HG02642 (cell line): ENCODE data around the gene SUFU.

Source experiments
- ATAC-seq: cut with Tn5 transposase; IDR thresholded peaks from one replicate; pipeline ENCODE4 v1.9.1; 2021; ENCODE audit warnings: mild to moderate bottlenecking; ENCODE audit not compliant: unreplicated experiment, poor library complexity

Gene SUFU

DNA sequence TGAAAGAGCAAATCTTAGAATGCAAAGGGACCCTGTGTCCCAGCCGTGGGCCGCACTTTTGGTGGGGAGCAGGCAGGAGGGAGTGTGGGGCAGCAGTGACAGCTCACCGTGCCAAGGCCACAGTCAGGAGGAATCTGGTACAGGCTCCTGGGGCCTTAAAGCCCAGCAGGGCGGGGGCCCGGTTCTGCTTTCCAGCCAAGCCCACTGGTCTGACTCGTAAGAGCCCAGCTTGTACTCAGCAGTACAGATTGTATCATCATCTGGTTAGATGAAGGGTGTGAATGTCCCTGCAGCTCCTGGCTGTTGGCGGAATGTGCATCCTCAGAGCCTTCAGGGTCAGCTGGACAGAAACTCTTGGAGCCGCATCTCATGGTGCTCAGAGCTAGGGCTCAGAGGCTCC is 110.0 kb downstream of the SUFU start:
- ATAC-seq: no peak

DNA sequence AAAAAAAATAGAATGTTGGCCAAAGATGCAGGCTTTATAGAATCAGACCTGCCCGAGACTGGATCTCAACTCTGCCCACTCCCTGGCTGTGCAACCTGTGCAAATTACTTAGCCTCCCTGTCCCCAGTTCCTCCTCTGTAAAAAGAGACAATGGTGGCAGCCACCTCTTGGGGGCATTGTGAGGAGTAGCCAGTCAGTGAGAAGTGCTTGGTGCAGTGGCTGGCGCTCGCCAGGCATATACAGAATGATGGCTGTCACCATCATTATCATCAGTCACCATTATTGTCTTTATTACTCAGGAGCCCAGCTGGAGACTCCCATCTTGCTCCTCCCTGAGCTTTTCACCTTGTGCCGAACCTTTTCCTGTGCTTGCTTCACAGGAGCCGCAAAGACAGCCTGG is 111.1 kb downstream of the SUFU start:
- ATAC-seq: no peak

GRCh38 chr10:102615361-102615760 is 111.6 kb downstream of the SUFU start:
- ATAC-seq: no peak

GRCh38 chr10:102616066-102616770 is 112.4 kb downstream of the SUFU start:
- ATAC-seq: peak; percentile 44

GRCh38 chr10:102617041-102617440 is 113.3 kb downstream of the SUFU start:
- no peak for ATAC-seq

GRCh38 chr10:102617816-102618215 is 114.0 kb downstream of the SUFU start:
- ATAC-seq: no peak

GRCh38 chr10:102619281-102619981 is 115.7 kb downstream of the SUFU start:
- no peak for ATAC-seq

DNA sequence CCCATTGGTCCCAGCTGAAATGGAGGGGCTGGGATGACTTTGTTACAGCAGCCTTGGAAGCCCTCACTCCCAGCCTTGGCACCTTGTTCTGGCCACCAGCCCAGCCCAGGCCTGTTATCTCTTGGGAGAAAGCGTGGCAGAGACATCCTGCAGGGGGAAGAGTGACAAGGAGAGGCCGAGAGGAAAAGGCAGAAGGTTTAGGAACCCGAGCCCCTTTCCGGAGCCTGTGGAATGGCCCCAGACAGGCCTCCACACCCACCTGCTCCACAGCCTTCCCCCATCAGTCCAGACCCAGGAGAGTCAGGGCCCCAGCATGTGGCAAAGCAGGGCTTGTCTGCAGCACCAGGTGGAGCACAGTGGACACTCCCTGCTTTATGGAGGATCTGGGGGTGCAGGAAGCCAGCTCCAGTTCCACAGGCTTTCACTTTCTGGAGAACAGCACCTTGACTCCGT is 116.4 kb downstream of the SUFU start:
- no peak for ATAC-seq

DNA sequence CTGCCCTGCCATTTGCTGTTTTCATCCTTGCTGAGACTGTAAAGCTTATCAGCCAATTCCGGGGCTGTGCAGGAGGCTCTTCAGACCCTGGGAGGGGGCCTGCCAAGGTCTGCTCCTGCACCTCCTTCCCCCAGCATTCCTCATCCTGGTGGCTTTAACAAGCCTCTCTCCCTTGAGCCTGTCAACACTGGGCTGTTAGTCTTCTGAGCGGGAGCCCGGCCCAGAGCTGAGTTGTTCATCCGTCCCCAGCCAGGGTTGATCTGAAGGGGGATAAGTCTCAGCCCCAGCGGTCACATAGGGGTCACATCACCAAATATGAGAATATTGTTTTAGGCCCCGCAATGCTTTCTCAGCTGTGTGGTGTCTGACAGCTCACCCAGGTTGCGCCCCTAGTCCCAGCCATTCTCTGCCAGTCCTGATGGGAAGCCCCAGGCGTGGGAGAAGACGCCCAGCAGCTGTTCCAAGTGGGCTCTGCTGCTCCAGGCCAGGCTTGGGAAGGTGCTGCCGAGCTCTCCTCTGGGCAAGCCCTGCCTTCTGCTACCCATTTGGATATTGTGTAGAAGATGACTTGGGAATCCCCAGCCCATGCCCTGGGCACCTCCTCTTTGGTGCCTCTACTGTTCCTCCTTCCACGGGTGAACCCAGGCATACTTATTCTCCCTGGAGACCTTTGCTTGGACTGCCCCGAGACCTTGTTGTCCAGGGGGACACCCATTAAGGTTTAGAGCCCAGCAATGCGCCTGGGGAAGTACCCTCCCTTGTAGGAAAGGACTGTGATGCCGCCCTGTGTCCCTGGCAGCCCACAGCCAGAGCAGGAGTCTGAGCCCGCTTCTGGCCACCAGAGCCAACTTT is 117.0 kb downstream of the SUFU start:
- ATAC-seq: no peak

- no peak for ATAC-seq
Observed at GRCh38 chr10:102621443-102622325, 117.9 kb downstream of the SUFU start.

DNA sequence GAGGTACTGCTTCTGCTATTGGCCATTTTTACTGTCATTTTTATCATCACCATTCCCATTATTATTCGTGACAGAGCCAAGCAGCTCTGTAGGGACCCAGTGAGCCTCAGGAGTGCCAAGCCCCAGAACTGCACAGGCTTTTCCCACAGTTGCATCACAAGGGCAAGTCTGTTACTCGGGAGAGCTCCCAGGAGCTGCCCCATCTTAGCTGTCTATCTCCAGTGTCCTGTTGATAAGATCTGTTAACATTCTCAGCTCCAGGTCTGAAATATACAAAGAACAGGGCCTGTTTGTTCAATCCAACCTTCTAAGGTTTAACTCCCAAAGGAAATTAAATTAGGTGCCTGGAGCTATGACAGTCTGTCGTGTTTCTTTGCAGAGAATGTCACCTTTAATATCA is 120.3 kb downstream of the SUFU start:
- ATAC-seq: no peak

- no peak for ATAC-seq
Observed at GRCh38 chr10:102624751-102625645, 121.2 kb downstream of the SUFU start.

GRCh38 chr10:102626026-102626685 is 122.4 kb downstream of the SUFU start:
- ATAC-seq: no peak

DNA sequence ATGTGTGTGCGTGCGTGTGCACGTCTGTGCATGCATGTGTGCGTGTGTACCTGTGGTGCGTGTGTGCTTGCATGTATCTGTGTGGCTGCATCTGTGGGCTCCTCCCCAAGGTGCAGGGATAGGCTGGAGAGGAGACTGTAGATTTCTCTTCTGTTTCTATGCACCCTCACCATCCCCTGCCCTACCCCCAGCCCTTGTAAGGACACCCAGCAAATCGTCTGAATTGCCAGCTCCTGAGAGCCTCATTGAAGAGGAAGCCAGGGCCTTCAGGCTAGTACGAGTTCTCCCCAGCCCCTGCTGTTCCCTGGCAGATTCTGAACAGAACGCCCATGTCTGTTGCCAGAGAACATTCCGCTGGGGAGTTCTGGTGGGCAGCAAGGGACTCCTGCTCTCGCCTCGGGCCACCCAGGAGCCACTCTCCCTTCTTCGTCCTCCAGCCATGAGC is 123.5 kb downstream of the SUFU start:
- ATAC-seq: no peak

GRCh38 chr10:102627736-102628293 is 124.0 kb downstream of the SUFU start:
- ATAC-seq: no peak

DNA sequence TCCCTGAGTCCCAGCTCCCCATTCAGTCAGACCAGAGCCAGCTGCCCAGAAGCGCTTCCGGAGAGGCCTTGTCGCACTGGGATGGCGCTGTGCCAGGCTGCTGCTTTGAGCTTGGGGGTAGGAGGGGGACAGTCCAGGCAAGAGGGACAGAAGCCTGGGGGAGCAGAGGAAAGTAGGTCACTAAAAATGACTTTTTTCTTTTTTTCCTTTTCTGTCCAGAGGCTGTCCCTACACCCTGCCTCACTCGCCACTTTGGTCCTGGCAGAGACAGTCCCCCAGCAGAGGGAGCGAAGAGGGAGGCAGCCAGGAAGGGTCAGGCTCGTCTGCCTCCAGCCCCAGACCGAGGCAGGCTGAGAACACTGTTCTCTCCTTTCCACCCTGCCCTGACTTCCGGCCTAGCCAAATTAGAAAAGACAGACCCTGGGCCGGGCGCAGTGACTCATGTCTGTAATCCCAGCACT is 124.7 kb downstream of the SUFU start:
- no peak for ATAC-seq

- no peak for ATAC-seq
Observed at GRCh38 chr10:102629661-102630614, 126.2 kb downstream of the SUFU start.
